GM12865 (cell line): ENCODE data around the gene RDH13.

ENCODE experiments used
- DNase-seq: peaks from one replicate; pipeline ENCODE4 v3.0.0; 2010; ENCODE audit warnings: low read depth
- H3K4me3 ChIP-seq: 2 replicates; pipeline ENCODE4 v1.5.1; 2011; ENCODE audit warnings: mild to moderate bottlenecking, low read depth, low read length, control low read depth
- TF ChIP-seq, protein P1 (sequence below): IDR thresholded peaks from 2 replicates; pipeline ENCODE4 v1.5.1; 2011; ENCODE audit warnings: low read length, control low read depth, low read depth, inconsistent platforms; ENCODE audit not compliant: insufficient read depth; ENCODE audit errors: missing control alignments

RDH13 gene

DNA sequence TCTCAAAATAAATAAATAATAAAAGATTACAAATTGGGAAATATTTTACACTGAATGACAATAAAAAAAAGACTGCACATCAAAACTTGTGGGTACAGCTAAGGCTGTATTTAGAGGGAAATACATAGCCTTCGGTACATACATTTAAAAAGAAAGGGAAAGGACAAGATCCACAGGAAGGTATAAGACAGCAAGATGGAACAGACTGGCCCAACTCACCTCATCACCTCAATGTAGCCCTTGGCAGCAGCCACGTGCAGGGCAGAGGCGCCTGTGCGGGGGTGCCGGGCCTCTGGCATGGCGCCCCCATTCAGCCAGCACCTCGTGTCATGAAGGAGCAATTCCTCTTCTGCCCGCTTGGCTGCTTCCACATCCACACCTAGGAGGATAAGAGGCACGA lies 40.2 kb upstream of the RDH13 start:
- DNase-seq: no peak
- no peak overlapping the region for H3K4me3 ChIP-seq
- TF ChIP-seq, protein P1, sequence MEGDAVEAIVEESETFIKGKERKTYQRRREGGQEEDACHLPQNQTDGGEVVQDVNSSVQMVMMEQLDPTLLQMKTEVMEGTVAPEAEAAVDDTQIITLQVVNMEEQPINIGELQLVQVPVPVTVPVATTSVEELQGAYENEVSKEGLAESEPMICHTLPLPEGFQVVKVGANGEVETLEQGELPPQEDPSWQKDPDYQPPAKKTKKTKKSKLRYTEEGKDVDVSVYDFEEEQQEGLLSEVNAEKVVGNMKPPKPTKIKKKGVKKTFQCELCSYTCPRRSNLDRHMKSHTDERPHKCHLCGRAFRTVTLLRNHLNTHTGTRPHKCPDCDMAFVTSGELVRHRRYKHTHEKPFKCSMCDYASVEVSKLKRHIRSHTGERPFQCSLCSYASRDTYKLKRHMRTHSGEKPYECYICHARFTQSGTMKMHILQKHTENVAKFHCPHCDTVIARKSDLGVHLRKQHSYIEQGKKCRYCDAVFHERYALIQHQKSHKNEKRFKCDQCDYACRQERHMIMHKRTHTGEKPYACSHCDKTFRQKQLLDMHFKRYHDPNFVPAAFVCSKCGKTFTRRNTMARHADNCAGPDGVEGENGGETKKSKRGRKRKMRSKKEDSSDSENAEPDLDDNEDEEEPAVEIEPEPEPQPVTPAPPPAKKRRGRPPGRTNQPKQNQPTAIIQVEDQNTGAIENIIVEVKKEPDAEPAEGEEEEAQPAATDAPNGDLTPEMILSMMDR: no peak

GRCh38 chr19:55101261-55101660 lies 38.3 kb upstream of the RDH13 start:
- TF ChIP-seq, protein P1: no peak

GRCh38 chr19:55099557-55100506 lies 36.9 kb upstream of the RDH13 start:
- TF ChIP-seq, protein P1: no peak
- DNase-seq: no peak
- no peak overlapping the region for H3K4me3 ChIP-seq

More at GRCh38 chr19:55101261-55101660, 38.3 kb upstream of the RDH13 start:
- no peak overlapping the region for H3K4me3 ChIP-seq
- no peak for DNase-seq

DNA sequence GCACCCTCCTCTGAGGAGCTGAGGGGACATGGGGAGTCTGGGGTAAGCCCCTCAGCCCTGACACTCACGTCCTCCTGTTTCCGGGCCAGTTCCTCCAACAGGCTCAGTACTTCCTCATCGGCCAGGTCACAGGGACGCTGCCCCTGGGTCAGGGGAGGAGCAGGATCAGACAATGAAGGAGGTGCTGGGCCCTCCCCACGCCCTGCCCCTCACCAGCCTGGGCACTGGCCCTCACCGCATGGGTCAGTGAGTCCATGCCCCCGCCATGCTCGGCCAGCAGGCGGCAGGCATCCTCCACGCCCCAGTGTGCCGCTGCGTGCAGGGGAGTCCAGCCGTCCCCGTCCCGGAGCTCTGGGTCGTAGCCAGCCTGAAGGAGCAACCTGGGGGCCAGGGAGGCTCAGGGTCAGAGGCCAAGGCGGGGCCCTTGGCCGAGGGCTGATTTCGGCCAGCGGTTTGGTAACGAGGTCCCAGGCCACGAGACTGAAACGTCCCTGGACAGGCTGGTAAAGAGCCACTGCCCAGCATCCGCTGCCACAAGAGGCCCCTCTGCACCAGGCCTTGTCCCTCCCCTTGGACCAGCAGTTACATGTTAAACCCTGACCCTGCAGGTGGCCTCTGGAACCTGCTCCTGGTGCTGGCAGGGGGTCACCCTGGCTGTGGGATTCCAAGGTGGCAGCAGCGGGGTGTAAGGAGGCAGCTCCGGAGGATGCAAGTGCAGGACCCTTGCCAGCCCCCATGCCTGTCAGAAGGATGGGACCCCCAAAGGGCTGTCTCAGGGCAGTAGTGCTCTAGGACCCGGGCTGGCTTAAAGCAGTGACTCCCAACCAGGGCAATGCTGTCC lies 36.0 kb upstream of the RDH13 start:
- TF ChIP-seq, protein P1: no peak
- H3K4me3 ChIP-seq: no peak overlapping the region
- DNase-seq: no peak

DNA sequence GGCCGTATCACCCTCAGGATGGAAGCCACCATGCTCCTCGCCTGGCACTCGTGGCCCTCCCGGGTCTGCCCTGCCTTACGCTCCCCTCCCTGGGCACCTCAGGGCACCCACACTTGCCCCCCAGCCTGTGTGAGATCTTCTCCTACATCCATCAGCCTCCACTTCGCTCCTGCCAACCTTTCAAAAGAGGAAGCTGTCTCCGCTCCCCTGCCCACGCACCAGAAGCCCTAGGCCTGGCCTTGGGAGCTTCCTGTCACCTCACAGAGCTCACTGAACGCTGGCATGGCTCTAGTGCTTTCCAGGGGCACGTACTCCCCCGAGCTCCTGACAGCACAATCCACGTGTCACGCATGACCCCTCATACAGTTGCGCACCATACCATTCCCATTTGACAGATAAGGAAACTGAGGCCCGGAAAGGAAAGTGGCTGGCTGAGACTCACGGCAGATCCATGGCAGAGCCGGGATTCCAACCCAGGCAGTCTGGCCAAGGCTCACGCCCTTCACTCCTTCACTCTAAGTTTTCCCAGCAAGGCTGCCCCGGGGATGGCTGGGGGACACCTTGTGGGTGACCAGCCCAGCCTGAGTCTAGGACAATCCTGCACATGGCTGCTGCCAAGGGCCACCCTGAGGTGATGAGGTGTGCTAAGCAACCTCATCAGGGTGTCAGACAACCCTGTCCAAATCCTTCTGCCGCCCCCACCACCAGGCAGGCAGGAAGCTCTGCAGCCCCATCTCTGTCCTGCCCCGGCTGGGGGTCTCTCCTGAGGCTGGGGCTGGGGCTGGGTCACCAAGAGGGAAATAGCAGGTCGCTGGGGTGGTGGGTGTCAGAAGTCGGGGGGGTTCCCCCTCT lies 35.1 kb upstream of the RDH13 start:
- no peak overlapping the region for H3K4me3 ChIP-seq
- no peak for DNase-seq
- TF ChIP-seq, protein P1: no peak

GRCh38 chr19:55096061-55096701 lies 33.2 kb upstream of the RDH13 start:
- no peak for DNase-seq
- TF ChIP-seq, protein P1: no peak
- no peak overlapping the region for H3K4me3 ChIP-seq
